NCI-H1417 (cell line): ENCODE data around the gene CD84.
"Not testable (repeated sequence)": the region's sequence is repeated elsewhere in the genome, so short reads cannot be mapped to it uniquely, and the experiment has no call there.

Experiments
- DNase-seq, 3 experiments: peaks; one replicate each; lab custom pipeline; 2025; lab: John Stamatoyannopoulos, UW

The CD84 gene

DNA sequence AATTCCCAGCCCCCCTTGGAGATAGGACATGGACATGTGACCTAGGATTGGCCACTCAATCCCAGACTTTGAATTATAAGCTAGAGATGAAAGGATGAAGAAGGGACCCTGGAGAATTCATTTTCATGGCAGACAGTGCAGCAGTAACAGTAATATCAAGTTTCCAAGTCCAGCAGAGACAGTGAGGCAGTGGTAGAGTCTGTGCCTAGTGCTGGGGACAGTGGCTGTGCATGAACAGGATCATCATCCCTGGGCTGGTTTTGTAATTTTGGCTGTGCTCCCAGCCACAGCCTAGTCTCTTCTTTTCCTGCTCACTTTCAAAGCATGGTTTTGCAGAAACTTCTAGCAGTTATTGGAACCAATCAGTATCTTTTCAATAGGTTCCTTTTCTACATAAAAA is 29.6 kb upstream of the CD84 start:
- DNase-seq = no peak

DNA sequence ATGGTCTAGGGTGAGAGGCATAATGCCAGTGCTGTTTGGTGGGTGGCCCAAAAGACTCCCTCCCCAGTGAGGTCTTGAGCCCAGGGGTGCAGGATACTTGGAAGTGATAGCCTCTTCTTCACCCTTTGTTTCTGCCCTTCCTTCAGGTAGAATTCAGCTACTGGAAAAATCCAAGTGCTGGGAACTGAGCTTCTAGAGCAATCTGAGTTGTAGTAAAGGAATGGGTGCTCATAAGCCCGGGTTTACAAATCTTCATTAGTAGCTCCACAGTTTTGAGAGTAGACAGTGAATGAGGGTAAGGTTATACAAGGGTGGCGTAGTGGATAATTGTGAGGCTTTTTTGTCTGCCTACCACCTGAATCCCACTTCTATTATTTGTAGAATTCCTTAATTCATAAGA is 29.2 kb upstream of the CD84 start:
- DNase-seq = no peak

DNA sequence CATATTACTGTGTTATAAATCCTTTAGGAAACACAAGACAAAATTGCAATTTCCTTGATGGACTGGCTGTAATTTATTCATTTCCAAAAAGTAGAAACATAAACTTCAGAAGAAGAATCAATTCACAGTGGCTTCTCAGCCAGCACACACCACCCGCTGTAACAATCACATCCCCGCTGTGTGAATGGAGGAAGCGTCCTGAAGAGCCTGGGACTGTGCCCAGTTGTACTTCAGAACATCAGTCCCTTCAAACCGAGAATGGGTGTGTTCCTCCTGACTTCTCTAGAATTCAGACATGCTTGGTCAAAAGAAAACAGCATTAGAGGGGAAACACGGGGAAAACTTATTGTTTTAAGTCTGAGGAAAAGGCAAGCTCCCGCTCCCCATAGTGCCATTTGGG is 28.8 kb upstream of the CD84 start:
- DNase-seq = no peak

DNA sequence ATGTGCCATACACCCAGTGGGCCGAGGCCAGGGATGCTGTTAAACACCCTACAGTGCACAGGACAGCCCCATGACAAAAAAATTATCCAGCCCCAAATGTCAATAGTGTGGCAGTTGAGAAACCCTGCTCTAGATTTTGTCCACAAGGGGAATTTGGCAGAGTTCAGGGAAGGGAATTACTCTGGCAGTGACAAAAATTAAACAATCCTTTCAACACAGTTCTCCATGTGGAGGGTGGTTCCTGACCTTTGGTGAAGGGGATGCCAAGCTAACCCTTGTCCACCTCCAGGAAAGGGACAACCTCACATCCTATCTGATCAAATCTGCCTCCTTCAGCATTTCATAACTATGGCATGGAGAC is 28.4 kb upstream of the CD84 start:
- no peak for DNase-seq

DNA sequence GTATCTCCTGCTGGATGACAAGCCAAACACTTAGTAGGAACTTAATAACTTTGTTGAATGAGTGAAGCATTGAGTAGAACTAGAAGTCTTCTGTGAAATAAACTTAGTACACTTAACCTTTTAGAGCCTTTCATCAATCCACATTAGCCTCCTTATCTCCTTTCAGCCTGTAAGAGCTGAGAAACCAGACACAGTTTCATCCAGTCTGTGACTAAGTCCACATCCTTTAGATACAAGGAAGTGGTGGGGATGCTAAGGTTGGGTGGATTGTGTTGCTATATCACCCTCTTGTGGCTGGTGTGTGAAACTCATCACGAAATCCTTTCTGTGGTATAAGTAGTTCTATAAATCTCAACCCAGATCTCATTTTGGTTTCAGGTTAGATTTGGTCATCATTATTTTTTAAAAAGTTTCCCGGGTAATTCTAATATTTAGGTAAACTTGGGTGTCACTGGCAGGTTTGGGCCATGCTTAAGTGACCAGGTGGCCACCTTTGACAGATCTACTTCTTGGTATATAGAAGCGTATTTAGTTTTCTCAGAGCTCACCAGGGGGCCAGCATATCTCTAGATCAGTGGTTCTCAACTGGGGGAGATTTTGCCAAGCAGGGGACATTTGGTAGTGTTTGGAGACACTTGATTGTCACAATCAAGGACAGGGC is 27.8 kb upstream of the CD84 start:
- DNase-seq = peak; percentile 20 to 81 (median 65)

DNA sequence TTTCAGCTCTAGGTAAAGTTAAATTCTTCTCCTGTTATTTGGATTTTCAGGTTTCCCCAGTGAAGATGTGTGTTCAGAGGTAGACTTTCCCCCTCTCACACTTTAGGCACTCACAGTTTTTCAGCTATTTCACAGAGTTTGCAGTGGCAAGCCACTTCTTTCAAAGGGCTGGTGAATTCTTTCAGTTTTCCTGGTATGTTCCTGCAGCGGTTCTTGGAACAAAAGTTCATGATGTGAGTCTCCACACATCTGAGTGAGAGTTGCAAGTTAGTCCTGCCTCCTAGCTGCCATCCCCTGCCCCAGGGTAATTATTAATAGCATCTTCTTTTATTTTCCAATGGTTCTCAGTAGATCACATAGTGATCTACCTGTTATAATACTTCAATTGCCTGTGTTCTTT is 27.3 kb upstream of the CD84 start:
- DNase-seq = no peak

DNA sequence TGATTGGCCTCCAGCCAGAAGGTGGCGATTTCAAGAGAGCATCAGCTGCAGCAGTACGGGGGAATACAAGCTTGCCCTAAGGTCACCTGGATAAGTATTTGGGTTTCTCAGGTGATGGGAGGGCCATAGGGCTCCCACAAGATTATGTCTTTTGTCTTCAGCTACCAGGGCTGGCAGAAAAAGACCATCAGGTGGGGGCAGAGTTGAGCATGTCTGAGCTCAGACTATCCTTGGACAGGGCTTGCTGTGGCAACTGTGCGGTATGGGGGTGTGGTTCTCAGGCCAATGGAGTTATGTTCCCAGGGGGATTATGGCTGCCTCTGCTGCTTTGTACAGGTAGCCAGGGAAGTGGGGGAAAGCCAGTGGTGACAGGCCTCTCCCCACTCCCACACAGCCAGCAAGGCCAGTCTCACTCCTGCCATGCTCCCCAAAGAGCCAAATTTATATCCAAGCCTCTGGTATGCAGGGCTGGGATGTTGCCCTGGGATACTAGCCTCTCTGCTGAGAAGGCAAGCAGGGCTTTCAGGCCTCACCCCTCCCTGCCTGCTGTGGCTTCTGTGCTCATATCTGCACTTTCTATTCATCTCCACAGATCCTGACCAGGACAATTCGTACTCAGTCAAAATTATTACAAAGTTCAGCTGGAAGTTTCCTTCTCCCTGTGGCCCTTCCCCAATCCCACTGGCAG is 26.6 kb upstream of the CD84 start:
- no peak for DNase-seq

DNA sequence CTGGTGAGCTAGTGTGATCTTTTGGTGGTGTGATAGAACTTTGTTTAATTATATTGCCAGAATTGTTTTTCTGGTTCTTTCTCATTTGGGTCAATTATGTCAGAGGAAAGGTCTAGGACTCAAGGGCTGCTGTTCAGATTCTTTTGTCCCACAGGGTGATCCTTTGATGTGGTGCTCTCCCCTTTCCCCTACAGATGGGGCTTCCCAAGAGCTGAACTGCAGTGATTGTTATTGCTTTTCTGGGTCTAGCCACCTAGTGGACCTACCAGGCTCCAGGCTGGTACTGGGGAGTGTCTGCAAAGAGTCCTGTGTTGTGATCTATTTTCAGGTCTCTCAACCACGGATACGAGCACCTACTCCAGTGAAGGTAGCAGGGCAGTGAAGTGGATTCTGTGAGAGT is 25.9 kb upstream of the CD84 start:
- DNase-seq = no peak

DNA sequence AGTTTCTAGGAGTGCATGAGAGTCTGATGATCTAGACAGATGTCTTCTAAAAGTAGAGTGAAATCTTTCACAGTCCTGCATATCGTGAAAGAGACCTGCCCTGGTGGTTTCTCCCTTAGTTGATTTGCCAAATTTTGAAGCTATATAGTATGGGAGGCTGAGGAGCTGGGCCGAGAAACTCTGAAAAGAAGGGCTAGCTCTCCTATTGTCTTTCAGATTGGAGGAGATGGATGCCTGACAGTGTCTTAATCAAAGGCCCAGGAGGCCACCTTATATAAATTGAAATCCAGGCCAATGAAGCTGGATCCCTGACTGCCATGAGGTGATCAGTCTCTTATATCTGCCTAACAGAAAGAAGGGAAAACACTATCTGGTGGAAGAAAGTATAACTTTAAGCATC is 18.4 kb upstream of the CD84 start:
- no peak for DNase-seq

DNA sequence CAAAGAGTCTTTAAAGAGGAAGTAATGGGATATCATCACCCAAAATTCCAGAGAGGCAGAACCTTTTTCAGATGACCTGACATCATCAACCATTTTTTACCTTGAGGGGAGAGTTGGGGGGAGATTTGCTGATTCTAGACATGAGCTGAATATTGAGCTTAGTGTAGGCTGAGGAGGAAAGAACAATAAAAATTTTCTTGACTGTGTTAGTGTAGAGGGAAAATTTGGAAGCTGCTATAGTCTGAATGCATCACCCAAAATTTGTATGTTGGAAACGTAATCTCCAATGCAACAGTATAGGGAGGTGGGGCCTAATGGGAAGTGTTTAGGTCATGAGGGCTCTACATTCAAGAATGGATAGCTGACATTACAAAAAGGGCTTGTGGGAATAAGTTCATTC is 17.8 kb upstream of the CD84 start:
- DNase-seq = no peak

DNA sequence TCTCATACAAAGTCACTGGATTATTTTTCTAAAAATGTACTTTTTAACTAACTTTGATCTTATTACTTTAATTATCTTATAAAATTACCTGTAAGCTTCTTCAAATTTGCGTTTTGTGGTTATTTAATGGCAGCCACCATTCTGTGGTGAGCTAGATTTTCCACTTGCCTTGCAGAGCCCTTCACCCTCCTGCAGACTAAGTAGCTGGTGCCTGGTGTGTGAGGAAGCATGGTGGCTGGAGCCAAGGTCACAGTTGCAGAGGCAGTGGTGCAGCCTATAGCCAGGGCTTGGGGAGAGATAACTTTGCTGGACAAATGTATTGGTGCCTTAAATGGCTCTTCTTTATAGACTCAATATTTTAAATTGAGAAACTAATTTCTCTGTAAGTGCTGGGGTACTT is 11.2 kb upstream of the CD84 start:
- no peak for DNase-seq

DNA sequence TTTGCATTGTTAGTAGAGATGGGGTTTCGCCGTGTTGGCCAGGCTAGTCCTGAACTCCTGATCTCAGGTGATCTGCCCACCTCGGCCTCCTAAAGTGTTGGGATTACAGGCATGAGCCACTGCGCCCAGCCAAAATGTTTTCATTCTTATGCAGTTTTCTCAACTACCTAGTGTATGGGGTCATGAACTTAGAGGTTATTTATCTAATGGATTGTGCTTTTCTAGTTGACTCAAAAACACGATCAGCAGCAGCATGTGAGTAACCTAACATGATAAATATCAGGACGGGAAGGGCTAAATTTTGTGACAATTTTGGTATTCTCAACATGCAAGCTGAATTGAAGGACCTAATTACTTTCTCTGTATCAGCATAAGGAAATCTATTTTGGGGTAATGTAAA is 9.2 kb upstream of the CD84 start:
- DNase-seq = no peak

DNA sequence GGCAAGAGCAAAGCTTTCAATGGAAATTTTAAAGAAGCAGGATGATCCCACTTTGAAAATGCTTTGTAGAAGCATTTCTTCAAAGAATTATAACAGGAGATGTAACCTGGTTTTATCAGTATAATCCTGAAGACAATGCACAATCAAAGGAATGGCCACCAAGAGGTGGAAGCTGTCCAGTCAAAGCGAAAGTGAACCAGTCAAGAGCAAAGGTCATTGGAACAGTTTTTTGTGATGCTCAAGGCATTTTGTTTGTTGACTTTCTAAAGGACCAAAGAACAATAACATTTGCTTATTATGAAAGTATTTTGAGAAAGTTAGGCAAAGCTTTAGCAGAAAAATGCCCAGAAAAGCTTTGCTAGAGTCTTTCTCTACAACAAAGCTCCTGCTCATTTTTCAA is 5.5 kb upstream of the CD84 start:
- no peak for DNase-seq

DNA sequence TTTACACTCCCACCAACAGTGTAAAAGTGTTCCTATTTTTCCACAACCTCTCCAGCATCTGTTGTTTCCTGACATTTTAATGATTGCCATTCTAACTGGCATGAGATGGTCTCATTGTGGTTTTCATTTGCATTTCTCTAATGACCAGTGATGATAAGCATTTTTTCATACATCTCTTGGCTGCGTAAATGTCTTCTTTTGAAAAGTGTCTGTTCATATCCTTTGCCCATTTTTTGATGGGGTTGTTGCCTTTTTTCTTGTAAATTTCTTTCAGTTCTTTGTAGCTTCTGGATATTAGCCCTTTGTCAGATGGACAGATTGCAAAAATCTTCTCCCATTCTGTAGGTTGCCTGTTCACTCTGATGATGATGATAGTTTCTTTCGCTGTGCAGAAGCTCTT is 3.7 kb upstream of the CD84 start:
- not testable (repeated sequence) for DNase-seq

DNA sequence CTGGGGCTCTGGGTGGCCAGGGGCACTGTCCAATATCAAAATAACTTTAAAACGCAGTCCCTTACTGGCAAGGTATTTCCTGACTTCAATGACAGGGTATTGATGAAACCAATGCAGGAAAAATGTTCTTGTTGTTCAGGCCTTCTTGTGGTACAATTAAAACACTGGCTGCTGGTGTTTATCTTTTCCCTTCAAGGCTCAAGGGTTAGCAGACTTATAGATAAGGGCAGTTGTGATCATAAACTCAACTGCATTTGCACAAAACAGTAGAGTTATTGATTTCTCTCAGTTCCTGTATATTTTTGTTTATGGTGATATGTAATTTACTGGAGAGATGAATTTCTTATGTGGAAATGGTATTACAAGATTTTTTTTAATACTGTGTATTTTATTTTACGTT is 2.7 kb upstream of the CD84 start:
- no peak for DNase-seq

DNA sequence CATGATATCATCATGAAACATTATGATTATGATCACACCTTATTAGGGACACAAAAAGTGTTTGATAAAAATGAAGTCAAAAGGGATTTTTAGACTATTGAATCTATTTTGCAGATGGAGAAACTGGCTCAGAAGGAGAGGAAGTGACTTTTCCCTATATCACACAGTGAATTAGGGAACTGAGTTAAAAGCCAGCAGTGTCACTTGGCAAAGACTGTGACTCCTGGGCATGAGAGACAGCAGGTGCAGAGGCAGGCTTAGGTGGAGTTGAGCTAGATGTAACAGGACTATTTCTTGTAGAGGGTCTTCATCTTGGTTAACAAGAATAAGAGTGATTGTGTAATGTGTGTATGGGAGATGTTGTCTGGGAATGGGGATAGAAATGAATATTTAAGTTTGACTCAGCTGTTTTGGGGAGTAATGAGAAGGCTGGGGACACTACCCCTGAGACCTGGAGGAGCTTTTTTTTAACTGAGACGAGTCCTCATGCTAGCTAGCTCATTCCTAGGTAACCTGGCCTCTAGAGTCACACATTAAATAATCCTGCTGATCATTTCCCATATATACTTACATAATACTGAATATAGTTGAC is 1.0 kb upstream of the CD84 start:
- no peak for DNase-seq

DNA sequence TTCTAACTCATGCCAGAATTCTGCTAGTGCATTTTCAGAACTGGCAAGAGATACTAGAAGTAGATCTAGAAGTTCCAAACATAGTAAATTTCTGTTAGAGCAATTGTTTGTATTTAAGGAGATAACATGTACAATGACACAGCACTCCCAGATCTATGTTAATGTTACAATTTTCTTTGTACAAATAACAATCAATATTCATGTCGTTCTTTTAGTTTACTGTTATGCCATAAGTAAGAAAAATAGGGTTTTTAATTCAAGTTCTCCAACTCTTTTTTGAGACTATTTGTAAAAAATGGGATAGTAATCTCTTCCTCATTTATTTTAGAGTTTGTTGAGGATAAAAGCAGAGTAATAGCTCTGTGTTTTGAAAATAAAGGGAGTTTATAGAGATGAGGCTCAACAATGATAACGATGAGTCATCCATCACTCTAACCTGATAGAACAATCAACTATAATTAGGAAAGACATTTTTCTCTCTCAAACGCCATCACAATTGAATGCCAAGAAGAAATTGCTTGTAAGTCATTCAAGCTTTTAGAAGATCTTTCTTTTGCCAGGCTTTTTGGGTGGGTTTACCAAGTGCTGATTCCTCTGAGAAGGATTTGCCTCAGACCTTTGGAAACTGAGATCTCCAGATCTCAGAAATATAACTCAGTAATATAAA is 638 bp downstream of the CD84 start:
- no peak for DNase-seq

DNA sequence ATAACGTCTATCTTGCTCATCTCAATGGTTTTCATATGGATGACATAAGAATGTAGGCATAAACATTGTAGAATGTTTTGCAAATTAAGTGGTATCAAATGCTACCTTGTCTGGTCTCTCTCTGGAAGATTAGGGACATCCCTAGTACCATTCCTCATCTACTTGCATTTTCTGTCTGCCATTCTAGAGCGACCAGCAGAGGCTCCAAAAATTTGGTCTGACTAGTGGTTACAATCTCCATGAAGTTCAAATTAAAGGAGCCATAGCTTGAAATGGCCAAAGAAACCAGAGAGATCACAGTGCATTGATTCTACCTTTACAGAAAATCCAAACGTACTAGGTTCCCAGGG is 1.1 kb downstream of the CD84 start:
- no peak for DNase-seq

DNA sequence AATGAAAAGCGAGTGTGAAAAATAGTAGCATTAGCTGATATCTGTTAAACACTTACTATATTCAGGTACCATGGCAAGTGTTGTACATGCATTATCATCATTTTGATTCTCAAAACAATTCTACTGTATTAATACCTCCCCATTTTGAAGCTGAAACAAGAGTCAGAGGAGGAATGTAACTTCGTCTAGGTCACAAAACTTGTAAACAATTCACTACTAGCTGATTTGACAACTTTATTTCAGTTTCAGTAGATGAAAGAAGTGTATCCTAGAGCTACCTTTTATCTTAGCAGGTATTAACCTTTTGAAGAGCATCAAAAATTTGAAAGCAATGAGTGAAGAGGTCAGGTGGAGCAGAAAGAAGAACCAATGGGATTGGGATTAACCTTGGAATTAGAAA is 1.6 kb downstream of the CD84 start:
- DNase-seq = no peak

DNA sequence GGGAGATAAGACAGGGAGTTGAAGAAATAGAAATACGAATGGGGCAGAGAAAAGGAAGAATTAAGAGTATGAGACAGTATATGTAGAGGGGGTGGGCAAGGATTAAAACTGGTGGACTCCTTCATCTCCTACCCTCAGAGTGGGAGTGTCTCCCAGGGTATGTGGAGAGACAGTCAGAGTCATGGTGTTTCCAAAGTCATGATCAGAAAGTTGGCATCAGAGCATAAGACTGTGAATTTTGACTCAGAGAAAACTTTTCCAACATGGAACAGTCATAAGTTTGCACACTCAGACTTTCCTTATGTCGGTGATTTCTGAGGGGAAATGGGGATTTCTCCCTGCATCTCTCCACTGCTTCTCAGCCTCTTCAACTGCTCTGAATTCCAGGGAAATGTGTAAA is 2.4 kb downstream of the CD84 start:
- DNase-seq = no peak

DNA sequence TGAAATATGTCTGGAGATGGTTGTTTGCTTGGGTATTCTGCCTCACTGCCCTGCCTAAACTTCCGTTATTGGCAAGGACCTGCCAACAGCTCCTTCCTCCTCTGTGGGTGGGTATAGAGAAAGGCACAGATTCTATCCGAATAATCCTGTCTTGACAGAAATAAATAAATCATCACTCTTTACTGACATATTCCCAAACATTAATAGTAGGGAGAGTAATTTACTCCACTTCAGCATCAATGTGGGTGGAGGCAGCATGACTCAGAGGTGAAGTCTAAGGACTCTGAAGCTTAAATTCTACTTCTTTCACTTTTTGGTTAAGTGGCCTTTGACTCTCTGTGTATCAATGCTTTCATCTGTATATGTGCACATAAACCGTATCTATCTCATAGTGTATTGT is 2.9 kb downstream of the CD84 start:
- DNase-seq = no peak

DNA sequence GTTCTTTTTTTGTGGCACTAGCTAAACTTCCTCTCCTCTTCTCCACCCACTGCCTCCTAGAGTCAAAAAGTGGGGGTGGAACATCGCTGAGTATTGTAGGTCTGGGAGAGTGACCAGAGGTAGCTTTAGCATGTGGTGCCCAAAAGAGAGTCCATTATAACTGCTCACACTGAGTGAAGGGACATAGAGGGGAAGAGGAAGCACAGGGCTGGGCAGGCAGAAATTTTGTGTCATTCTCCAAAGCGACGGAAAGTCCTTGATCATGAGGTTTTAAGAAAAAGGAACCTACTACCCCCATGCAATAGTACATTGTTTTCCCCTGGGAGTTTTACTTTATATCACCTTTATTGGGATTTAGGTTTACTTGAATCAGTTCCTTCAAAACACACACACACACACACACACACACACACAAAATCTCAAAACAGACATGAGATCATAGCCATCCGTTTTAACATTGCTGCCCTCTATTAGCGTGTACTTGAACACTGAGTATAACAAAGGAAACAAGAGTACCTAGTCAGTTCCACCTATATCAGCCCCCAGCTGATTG is 4.1 kb downstream of the CD84 start:
- no peak for DNase-seq

DNA sequence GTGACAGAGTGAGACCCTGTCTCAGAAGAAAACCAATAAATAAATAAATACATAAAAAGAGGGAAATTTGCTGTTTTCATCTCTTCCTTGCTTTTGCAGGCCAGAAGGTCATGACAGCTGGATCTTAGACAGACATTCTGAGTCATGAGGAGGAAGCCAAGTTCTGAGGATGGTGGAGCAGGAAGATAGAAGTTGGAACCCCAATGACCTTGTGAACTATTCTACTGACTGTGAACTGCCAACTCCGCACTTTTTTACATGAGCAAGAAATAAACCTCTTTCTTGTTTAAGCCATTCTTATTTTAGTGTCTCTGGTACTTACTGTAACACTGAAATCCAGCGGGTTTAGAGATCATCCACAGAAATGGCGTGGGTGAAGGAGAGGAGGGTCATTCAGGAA is 8.5 kb downstream of the CD84 start:
- no peak for DNase-seq
